Epithelial cell of esophagus (primary cell): ENCODE measurements around the gene PTPRM.

Experiments
- DNase-seq: peaks from one replicate; pipeline ENCODE4 v3.0.0; 2010; ENCODE audit warnings: low read depth
- H3K4me3 ChIP-seq: 2 replicates; pipeline ENCODE4 v1.5.1; 2011; ENCODE audit warnings: mild to moderate bottlenecking, low read length, control low read depth
- CTCF ChIP-seq: IDR thresholded peaks from 2 replicates; pipeline ENCODE4 v1.5.1; 2011; ENCODE audit warnings: low read depth, mild to moderate bottlenecking, low read length, control low read depth, inconsistent platforms; ENCODE audit not compliant: insufficient read depth; ENCODE audit errors: missing control alignments

Gene PTPRM

GRCh38 chr18:8253944-8254343 lies 686.8 kb downstream of the PTPRM start:
- TF ChIP-seq CTCF: no peak
- H3K4me3 ChIP-seq: no peak overlapping the region
- no peak for DNase-seq

GRCh38 chr18:8254654-8255053 lies 687.5 kb downstream of the PTPRM start:
- TF ChIP-seq CTCF: no peak
- no peak for DNase-seq
- H3K4me3 ChIP-seq: no peak overlapping the region

GRCh38 chr18:8257851-8258434 lies 690.8 kb downstream of the PTPRM start:
- DNase-seq: no peak
- H3K4me3 ChIP-seq: no peak overlapping the region
- no peak for TF ChIP-seq CTCF

- no peak overlapping the region for H3K4me3 ChIP-seq
- peak; percentile 16 for TF ChIP-seq CTCF
- DNase-seq: peak; percentile 90
Measured at GRCh38 chr18:8260319-8260718, 693.2 kb downstream of the PTPRM start.

- no peak overlapping the region for H3K4me3 ChIP-seq
- no peak for DNase-seq
- no peak for TF ChIP-seq CTCF
Measured at GRCh38 chr18:8260827-8261226, 693.7 kb downstream of the PTPRM start.

- no peak for DNase-seq
- H3K4me3 ChIP-seq: no peak overlapping the region
- no peak for TF ChIP-seq CTCF
Measured at GRCh38 chr18:8261651-8262091, 694.6 kb downstream of the PTPRM start.

GRCh38 chr18:8262221-8262620 lies 695.1 kb downstream of the PTPRM start:
- DNase-seq: no peak
- no peak overlapping the region for H3K4me3 ChIP-seq
- TF ChIP-seq CTCF: no peak
